ENCODE results near the gene DCST2.

The DCST2 gene

GRCh38 chr1:154968731-154969130, 64.8 kb downstream of the DCST2 start:
- Histone ChIP-seq H3K27me3 (ENCODE audit: control insufficient read depth, insufficient read depth, low read length) (no peaks in the 10 kb centered on the region), H3K4me3 (ENCODE audit: low read length) (no peak overlapping the region), H3K9ac (ENCODE audit: low read length) (no peak overlapping the region), H3K36me3 (ENCODE audit: control insufficient read depth, insufficient read depth, low read length) (peaks cover 32% of the 10 kb centered on the region), H3K27ac (ENCODE audit: low read depth, low read length) (no peak overlapping the region), H3K4me1 (ENCODE audit: control insufficient read depth, insufficient read depth, low read length) (peaks cover 25% of the 10 kb centered on the region)
